GM21619 (cell line): ENCODE measurements around the gene FZD4.

Experiments
- ATAC-seq: cut with Tn5 transposase; IDR thresholded peaks from one replicate; pipeline ENCODE4 v1.9.1; 2021; ENCODE audit not compliant: unreplicated experiment

The FZD4 gene

GRCh38 chr11:86914865-86915519, 40.2 kb downstream of the FZD4 start:
- no peak for ATAC-seq

GRCh38 chr11:86912238-86912637, 43.0 kb downstream of the FZD4 start:
- no peak for ATAC-seq

GRCh38 chr11:86910592-86910991, 44.6 kb downstream of the FZD4 start:
- ATAC-seq = no peak

- no peak for ATAC-seq
These were observed 49.0 kb downstream of the FZD4 start for GRCh38 chr11:86906198-86906597.

- ATAC-seq = no peak
These were observed 49.9 kb downstream of the FZD4 start for GRCh38 chr11:86905252-86905651.

GRCh38 chr11:86904001-86904400, 51.2 kb downstream of the FZD4 start:
- no peak for ATAC-seq

DNA sequence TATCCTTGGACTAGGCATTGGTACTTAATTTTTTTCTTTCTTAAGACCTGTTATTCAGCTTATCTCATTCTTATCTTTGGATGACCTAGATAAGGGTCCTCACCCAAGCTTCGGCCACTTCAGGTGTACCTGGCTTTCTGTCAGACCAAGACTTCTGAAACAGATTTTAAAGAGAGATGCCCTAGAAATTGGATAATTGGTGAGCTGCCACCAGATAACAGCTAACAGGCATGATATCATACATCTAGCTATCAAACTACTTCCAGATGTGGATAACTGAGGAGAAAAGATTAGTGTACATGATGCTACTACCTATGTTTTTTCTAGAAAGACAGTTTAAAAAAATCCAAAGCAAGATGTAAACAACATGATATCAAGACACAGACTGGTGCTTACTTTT, 52.9 kb downstream of the FZD4 start:
- no peak for ATAC-seq

DNA sequence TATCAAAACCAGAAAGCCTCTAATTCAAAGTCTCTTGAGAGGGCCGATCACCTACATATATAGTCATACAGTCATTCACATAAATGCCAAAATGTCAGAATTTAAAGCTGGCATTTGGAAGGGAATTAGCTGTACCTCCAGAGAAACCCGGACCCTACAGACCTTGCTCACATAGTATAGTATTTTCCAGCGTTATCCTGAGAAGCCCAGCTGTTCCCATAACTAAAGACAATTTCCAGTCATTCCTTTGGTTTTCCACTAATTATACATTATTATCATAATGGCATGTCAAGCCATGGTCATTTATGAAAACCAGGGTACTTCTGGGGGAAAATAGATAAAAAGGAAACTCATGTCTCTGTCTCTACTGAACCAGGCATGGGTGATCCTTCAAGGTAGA, 53.6 kb downstream of the FZD4 start:
- ATAC-seq = no peak

- no peak for ATAC-seq
These were observed 55.0 kb downstream of the FZD4 start for GRCh38 chr11:86900162-86900561.

- ATAC-seq = no peak
These were observed 56.5 kb downstream of the FZD4 start for GRCh38 chr11:86898689-86899088.

- ATAC-seq = no peak
These were observed 58.8 kb downstream of the FZD4 start for GRCh38 chr11:86896441-86896841.
